GM19328 (cell line): Measurements from ENCODE around the gene STK32C.
"Not testable (repeated sequence)": the region's sequence is repeated elsewhere in the genome, so short reads cannot be mapped to it uniquely, and the experiment has no call there.

Source experiments
- ATAC-seq: cut with Tn5 transposase; IDR thresholded peaks from one replicate; pipeline ENCODE4 v1.9.1; 2021; ENCODE audit warnings: mild to moderate bottlenecking, moderate library complexity; ENCODE audit not compliant: unreplicated experiment

Gene STK32C

GRCh38 chr10:132160834-132161622, 146.7 kb downstream of the STK32C start:
- ATAC-seq, result not testable (repeated sequence)

GRCh38 chr10:132160231-132160630, 147.5 kb downstream of the STK32C start:
- not testable (repeated sequence) for ATAC-seq

- not testable (repeated sequence) for ATAC-seq
These were observed 148.2 kb downstream of the STK32C start for GRCh38 chr10:132159302-132160230.

- ATAC-seq, result no peak
These were observed 148.9 kb downstream of the STK32C start for GRCh38 chr10:132158823-132159222.

- no peak for ATAC-seq
These were observed 149.5 kb downstream of the STK32C start for GRCh38 chr10:132158122-132158741.
